M059J (cell line): ENCODE data around the gene NPBWR2. TPM values are rescaled to one million over a fixed set of nuclear protein-coding genes. Genes with fewer than 3 reads are reported as not detected.

Source experiments
- DNase-seq: peaks from one replicate; pipeline ENCODE4 v3.0.0-alpha.2; 2012; ENCODE audit warnings: low read depth
- total RNA-seq: library from RNA; depleted of rRNA; stranded (reverse); fragments of >200 nt; shearing (Covaris generic); gene quantifications from 2 replicates; pipeline ENCODE4 v1.2.3, GENCODE V29; 2014

NPBWR2 gene
- total RNA-seq, 1 experiment from 2014 or later, result not detected

DNA sequence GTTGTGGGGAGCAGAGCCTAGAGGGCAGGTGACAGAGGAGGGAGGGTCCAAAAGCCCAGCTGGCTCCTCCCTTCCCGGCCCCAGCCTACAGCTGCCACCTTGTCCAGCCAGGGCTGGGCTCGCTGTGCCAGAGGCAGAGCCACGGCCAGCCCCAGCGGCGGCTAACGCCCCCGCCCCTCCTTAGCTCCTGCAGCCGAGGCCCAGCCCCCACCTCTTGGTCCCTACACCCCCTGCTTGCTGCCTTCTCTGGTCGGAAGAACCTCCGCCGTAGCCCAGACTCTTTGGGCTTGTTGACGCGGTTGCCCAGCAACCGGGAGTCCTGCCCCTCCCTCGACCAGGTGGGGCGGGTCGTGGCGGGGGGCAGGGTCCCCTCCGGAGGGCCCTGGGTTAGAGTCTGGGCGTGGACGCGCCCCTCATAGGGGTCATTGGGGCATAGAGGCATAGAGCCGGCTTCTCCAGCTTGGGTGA lies 22.6 kb downstream of the NPBWR2 start:
- DNase-seq, result no peak

DNA sequence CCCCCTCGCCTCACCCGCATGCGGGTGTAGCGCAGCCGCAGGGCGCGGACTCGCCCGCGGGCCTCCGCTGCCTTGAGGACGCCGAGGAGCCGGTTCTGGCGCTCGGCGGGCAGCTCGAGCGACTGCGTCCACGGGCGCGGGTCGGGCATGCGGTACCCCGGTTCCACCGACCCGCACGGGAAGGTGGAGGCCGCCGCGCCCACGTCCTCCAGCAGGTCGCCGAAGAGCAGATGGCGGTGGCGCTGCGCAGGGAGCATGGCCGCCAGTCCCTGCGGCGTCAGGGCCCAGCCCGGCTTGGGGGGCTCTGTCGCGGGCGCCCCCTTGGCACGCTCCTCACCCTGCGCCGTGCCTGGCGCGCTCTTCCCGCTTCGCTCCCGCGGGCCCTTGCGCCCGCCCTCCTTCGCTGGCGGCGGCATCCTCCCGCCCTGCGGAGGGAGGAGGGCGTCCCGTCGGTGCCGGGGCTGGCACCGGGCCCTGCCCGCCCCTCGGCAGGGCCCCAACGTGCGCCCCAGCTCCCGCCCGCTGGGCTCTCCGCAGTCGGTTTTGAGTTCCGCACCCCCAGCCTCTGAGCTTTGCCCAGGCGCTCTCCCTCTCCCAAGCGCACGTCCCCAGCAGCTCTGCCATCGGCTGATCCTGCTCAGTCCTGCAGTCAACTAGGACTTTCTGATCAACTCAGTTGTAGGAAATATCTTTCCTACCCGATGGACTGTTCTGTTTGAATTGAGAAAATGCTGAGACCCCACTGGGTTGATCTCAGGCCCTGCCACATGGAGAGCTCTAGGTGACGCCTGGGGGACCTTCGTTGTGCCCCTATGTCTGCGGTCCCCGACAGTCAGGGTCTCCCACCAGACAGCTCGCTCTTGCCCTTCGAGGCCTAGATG lies 23.3 kb downstream of the NPBWR2 start, which contains the start of gene LKAAEAR1:
TSS of gene LKAAEAR1 (minus strand) at position 595 of the 881 bp plus-strand sequence. CDS start at position 416, 179 bp downstream.
- no peak for DNase-seq

DNA sequence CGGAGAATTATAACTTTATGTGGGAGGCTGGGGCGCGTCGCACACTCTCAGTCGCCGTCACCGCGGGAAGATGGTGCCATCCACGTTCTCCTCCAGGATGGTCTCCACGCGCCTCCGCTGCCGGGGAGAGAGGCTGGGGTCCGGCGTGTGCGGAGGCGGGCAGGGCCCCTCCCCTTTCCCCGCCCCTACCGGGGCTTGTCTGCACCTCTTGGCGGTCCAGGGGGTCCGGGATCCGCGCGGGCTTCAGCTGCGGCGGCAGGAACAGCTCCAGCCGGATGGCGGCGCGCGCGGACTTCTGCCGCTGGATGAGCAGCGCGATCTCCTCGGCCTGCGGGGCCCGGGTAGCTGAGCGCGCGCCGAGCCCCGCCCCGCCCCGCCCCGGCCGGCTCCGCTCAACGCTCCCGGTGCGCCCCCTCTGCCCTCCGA lies 24.0 kb downstream of the NPBWR2 start:
- peak; percentile 70 for DNase-seq

DNA sequence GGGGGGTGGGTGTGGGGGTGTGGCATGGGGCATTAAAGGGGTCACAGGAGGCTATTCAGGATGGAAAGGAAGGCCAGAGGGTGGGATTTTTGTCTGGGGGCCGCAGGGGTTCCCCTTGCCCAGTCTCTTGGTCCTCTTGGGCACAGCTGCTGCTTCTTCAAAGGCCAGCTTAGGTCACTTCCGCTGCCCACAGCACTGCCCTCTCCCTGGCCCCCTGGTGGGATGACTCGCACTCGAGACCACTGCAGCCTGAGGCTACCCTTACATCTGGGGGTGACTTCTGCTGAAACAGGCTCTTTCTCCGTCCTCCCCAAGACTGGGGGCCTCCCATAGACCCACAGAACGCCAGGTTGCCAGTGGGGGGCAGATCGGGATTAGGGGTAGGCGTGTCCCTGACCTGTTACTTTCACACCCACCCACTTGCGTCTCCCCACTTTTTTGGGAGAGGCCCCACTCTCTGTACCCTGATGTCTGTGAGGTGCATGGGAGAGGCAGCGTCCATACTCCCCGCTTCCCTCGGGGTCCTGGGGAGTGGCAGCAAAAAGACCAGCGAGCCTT lies 24.5 kb downstream of the NPBWR2 start:
- DNase-seq, result no peak

DNA sequence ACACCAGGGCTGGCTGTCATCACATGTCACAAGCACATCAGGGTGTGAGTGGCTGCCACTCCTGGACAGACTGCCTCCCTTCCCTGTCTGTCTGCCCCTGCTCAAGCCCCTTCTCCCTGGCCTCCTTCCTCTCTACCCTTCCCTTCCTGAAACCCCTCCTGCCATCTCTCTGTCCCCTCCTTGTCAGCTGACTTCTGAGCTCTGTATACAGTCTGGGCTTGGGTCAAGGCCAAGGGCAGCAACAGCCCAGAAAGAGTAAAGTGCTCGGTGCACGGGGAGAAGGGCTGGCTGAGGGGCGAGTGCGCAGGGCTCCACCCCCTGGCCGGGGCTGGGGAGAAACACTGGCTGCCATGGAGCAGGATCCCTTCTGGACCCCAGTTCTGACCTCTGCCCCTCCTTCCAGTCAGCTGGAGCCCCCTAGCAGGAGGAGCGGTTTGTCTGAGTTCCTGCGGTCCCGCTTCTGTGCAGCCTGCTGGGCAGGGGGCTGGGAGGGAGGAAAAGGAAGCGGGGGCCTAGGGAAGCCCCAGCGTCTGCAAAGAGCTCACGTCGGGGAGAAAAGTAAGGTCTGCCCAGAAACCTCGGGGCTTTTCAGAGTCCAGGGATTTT lies 25.1 kb downstream of the NPBWR2 start:
- no peak for DNase-seq

DNA sequence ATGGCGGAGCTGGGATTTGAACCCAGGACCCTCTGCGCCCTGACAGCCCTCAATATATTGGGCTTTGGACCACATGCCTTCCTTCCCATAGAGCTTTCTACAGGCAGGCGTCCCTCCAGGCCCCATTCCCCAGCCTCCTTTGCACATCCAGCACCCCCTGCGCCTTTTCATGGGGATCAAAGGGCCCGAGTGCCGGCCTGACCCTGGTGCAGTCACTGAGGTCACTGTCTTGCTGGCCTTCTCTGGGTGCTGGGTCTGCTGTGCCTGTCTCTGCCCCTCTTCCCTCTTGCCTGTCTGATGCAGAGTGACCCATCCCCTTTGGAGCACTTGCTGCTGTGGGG lies 25.8 kb downstream of the NPBWR2 start:
- no peak for DNase-seq

DNA sequence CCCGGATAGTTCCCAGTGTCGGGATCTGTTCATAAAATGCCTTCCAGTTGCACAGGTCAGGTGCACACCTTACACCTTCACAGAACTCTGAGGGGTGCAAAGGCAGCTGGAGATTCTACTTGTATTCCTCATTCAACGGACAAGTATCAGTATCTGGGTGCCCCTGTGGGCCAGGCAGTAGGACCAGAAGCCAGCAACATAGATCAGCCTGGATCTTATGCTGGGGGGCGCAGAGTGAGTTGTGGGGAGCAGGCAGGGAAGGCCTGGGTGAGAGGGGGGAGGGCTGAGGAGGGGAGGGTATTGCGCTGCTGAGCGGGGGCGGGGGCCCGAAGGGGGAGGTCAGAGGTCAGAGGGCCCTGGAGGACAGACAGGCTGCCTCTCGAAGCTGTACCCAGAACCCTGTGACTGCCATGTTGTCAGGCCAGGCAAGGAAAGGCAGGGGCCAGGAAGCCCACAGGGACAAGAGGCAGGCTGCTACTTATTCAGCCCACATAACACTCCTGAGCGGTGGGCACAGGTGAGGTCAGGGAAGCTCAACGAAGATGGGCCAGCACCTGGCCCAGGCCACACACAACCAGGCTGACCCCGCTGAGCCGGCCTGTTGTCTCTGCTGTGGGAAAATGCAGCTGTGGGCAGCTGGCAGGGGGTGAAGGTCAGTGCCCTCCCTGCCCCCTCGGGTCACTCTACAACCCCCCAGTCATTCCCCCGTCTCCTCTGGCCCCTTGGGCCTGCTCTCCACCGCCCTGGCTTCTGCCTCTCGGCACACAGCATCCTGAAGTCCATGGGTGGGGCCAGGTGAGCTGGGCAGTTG lies 26.3 kb downstream of the NPBWR2 start:
- no peak for DNase-seq

DNA sequence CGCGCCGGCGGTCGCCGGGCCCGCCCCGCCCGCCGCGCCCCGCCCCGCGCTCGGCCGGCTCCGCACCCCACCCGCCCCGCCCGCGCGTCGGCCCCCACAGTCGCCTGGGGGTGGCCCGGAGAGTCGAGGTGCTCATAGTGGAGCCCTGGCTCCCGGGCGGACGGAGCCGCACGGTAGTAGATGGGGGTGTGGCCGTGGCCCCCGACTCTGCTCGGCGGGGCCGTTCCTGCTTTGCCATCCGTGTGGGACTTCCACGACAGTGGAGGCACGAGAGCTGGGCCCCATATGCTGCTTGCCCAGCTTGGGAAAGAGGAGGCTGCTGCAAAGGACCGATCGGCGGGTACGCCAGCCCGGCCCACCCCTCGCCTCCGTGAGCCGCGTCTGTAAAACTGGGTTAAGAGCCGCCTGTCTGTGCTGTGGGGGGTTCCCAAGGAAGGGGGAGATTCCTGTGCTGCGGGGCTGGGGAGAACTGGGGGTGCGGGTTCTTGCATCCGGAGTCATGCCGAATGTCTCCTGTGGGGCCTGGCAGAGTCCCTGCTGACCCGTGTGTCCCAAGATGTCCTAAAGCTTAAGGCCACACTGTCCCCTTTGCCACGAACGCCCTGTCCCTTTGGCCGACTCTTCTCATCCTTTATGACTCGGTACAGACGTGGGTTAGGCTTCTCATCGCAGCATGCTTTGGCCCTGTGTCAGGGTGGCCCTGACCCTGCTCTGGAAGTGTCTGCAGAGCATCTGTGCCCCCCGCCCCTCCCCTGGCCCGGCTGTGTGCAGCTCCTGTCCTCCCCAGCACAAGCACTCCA lies 27.2 kb downstream of the NPBWR2 start, which contains the start of gene OPRL1:
TSS of gene OPRL1 (plus strand) at position 70 of the 800 bp plus-strand sequence. CDS start 12,639 bp downstream, outside the sequence.
- no peak for DNase-seq

DNA sequence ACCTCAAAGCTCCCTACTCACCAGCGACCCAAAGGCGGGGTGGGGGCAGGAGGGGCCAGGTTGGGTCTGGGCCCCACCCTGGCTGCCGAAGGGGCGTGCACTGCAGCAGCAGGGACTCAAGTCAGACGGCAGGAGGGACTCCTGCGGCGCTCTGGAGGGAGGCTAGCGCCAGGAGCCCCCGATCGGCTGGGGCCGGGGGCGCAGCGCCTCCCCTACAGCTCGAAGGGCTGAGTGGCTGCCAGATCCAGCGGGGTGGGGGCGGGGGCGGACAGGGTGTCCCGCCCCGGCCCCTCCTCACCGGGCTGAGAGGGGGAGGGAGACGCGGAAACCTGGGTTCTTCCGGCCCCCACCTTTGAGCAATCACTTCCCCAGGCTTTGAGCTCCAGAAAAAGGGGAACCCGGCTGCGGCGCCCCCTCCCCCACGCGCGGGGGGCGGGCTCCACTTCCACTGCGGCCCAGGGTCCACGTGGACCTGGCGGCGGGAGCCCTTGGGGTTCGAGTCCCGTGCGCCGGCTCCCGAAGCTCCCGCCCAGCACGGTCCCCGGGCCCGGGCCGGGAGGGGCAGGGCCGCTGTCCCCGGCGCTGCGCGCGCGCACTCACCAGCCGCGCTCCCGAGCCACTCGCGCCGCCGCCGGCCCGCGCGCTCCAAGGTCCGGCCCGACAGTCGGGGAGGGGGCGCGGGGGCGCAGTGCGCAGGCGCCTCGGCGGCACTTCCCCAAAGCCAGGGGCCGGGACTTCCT lies 27.9 kb downstream of the NPBWR2 start, which contains the start of gene RGS19:
TSS of gene RGS19 (minus strand) at position 246 of the 740 bp plus-strand sequence. CDS start 2,632 bp downstream, outside the sequence.
- DNase-seq, result peak; percentile 70

DNA sequence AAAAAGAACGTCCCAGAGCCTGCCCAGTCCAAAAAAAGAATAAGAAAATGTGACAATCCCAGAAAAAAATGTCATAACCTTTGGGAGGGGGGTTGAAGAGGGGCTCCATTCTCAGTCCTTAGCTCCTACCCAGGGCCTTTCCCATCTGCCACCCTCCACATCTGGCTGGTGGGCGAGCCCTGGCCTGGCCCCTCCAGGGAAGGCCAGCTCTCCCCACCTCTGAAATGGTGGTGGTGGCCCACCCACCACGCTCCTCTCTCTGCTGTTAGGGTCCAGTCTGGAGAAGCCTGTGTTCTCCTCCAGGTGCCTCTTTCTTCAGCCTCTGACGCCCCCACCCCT lies 28.5 kb downstream of the NPBWR2 start:
- DNase-seq, result no peak

DNA sequence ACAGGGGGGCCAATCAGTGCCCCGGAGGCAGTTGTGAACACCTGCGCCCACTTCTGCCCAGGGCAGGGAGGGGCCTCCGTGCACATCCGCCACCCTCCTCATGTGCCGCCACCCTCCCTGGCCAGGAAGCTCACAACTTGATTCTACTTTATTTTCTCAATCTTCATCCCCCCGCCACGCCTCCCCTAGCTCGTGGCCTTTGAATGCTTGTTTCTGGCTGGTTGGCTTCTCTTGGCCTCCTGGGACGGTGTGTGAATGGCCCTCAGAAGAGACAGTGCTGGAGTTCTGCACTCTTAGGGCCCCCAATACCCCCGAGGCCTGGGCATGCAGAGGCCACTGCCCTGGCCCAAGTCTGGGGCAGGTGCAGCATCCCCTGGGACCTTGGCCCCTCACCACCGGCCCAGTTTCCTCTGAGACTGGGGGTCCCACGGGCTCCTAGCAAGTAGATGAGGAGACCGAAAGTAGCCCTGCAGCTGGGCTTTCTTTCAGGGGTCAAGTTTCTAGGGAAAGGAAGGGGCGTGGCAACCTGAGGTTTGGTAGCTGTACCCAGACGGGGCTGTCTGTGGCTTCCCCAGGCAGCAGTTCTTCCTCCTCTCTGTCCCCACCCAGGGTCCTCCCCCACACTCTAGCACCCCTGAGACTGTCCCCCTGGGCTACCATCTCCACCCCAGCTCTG lies 29.4 kb downstream of the NPBWR2 start:
- DNase-seq, result no peak

DNA sequence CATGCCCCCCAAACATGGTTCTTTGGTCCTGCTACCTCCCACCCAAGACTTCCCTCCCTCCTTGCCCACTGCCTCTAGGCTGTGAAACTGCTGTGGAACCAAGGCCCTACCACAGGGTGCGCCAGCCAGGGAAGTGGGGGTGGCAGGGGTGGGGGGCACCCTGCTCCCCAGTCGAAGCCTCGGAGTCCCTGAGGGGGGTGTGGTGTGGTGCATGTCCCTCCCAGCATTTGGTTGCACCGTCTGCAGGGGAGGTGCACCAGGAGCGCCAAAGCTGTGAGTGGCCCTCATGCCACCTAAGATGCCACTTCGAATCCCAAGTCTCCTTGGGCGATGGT lies 29.9 kb downstream of the NPBWR2 start:
- no peak for DNase-seq

DNA sequence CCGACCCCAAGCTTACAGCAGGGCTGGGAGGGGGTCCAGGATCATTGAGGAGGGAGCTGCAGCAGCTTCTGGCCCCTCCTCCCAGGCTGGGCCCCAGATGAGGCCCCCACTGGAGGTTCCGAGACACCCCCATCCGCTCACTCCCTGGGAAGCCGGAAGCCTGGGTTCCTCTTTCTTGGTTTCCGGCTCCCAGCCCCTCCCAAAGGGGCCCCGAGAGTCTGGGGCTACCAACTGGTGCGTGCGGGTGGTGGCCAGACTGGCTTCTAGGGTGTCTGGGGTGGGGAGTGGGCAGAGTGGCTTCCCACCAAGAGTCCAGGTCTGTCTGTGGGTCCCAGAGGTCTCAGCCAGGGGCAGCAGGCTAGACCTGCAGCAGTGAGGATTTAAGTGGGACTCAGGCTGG lies 30.3 kb downstream of the NPBWR2 start:
- DNase-seq, result no peak

DNA sequence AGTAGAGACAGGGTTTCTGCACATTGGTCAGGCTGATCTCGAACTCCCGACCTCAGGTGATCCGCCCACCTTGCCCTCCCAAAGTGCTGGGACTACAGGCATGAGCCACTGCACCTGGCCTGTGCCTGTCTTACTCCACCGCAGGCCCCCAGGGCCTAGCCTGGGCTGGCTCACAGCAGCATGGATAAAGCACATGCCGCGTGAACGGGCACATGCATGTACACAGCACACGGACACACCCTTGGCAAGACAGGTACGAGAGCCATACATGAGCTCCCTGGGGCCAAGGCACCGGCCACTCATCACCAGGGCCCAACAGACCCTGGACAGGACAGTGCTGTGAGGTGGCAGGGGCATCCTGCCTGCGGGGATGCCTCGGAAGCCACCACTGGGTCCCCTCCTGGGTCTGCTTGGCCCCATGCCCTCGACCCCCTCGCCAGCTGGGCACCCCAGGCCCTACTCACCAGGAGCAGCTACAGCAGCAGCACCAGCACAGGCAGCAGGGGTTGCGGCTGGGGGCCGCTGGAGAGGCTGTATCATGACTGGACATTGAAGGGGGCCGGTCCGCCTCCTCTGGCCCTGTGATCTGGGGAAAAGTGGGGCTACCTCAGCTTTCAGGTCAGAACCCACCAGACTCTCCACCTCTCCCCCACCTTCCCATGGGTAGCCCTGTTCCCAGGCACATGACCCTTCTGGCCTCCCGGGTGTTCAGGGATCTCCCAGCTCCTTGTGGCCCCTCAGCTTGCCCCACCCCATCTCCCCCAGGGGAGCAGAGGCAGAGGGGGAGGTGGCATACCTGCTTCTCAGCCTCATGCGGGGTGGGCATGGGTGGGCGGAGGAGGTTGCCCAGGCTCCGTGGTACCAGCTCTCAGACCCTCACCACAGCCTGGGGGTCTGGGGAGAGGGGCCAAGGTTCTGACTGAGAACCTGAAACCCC lies 31.0 kb downstream of the NPBWR2 start:
- no peak for DNase-seq

DNA sequence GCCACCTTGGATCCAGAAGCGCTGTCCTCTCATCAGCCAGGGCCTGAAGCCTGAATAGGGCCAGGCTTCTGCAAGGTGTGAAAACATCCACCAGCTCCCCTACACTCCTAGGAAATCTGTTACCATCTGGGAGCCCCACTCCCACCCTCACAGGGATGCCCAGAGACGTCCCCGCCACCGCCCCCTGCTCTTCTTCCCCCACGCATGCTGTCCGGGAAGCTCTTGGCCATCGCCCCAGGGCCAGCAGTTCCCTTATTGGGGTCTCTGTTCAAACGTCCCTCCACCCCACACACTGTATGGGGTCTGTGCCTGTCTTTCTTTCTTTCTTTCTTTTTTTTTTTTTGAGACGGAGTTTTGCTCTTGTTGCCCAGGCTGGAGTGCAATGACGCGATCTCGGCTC lies 31.8 kb downstream of the NPBWR2 start:
- no peak for DNase-seq

DNA sequence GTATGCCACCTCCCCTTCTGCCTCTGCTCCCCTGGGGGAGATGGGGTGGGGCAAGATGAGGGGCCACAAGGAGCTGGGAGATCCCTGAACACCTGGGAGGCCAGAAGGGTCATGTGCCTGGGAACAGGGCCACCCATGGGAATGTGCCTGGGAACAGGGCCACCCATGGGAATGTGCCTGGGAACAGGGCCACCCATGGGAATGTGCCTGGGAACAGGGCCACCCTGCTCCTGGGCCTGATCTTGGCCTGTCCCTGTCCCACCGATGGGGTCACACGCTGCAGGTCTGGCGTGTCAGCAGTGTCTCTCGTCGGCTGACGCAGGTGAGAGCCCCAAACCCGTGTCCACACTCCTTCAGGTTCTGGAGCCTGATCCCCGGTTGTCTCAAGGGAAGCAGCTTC lies 32.4 kb downstream of the NPBWR2 start:
- DNase-seq, result no peak

DNA sequence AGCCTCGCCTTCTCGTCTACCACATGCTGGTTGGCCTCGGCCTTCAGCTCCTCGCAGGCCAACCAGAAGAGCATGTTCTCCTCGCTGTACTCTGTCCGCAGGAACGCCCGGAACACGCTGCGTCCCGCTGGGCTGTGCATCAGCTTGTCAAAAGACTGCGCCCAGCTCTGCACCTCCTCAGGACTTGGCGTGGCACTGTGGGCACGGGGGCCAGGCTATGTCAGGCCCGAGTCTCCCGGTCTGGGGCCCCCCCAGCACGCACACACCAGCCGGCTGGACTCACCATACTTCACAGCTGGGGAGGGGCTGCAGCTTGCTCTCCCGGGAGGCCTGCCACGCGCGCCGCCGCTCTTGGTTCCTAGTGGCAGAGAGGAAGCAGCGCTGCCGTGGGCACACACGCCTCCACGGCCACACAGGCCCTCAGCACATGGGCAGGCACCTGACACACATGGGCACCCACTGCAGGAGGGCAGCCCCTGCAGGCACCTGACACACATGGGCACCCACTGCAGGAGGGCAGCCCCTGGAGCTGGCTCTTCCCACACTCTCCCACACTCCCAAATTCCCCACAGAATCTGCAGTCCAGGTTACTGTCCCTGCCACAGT lies 33.1 kb downstream of the NPBWR2 start:
- DNase-seq, result no peak

DNA sequence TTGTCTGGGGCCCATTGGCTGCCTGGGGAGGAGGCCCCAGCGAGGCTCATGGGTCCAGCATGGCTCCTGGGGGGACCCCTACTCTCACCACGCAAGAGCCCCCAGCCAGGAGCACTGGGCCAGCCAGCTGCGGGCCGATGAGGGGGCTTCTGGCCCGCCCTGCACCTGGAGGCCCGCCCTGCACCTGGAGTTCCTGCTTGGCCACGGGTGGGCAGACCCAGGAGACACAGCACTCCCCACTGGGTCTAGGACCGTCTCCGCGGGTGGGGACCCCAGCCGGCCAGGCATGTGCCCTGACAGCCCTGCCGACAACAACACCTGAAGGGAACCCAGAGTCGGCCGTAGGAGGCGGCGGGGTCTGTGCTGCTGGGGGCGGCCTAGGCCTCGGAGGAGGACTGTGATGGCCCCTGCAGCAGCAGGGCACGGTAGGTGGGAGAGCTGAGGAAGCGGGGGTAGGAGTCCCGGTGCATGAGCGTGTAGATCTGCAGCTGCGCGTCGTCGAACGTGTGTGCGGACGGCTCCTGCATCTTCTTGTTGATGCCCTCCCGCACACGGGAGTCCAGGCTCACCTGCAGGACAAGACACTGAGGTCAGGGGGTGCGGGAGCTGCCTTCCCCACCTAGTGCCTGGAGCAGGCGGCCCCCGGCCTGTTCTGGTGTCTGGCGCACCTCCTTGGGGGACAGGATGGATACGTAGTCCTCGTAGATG lies 33.7 kb downstream of the NPBWR2 start:
- no peak for DNase-seq
